Measurements from ENCODE around the gene TMEM119.
"Not testable (repeated sequence)": the region's sequence is repeated elsewhere in the genome, so short reads cannot be mapped to it uniquely, and the experiment has no call there.

Gene TMEM119

DNA sequence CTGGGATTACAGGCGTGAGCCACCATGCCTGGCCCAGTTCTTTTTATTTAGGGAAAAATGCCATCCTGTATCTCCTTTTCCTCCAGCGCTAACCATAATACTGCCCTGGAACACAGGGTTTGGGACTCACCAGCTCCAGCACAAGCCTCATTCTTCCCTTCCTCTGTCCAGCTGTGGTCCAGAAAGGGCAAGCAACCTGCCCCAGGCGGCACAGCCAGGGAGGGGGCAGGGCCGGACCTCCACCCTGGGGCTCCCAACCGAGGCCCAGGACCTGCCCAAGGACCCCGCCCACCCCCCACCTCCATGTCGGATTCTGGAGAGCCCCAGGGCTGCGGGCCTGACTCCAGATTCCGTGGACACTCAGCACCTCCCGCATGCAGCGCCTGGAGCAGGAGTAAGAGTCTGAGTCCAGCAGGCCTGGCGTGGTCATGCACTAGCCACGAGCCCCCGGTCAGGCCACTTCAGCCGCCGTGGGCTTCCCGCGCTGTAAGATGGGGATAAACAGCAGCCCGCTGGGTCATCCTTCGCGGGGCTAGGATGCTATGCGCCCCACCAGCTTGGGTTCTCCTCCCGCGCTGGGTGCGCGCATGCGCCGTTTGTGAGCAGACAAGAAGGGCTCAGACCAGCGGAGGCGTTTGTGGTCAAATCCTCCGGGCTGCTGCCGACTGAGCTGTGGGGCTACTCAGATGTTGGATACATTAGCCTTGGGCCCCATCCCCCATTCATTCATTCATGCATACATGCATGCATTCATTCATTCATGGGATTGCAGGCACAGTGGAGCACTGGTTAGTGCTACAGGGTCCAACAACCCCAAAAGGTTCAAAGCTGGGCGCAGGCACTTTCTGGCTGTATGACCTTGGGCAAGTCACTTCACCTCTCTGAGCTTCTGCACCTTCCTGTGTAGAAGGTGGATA, 16.3 kb downstream of the TMEM119 start:
- no peak for DNase-seq

DNA sequence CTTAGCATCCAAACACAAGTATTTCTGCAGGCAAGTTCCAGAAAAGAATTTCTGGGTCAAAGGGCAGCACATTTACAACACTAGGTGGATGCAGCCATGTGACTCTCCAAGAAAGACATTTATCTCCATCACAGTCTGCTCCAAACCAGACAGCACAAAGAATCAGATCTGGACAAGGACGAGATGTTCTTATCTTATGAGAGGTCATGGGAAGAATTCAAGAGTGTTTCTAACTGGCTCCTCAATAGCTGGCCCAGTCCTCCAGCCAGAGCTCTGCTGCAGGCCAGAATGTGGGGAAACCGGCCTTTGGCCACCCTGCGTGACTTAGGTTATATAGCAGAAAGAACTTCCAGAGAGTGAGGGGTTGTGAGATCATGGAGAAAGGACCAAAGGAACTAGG, 17.4 kb downstream of the TMEM119 start:
- no peak for DNase-seq

DNA sequence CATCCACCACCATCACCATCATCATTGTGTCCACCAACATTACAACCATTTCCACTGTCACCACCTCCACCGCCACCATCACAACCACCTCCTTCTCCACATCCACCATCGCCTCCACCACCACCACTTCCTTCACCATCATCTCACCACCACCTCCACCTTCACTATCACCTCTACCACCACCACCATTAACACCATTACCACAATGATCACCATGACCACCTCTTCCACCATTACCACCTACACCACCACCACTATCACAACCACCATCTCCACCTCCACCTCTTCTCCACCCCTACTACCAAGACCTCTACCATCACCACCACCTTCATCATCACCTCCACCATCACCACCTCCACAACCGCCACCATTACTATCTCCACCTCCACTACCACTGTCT, 19.1 kb downstream of the TMEM119 start:
- DNase-seq = no peak

DNA sequence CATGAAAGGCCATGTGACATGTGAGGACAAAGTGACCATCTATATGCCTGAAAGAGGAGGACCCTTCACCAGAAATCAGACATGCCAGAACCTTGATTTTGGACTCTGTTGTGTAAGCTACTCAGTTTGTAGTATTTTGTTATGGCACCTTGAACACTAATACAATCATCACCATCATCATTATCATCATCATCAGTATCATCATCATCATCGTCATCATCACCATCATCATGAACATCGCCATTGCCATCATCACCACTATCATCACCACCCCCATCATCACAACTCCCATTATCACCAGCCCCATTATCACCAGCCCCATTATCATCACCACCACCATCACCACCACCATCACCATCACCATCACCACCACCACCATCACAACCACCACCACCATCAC, 19.6 kb downstream of the TMEM119 start:
- no peak for DNase-seq

DNA sequence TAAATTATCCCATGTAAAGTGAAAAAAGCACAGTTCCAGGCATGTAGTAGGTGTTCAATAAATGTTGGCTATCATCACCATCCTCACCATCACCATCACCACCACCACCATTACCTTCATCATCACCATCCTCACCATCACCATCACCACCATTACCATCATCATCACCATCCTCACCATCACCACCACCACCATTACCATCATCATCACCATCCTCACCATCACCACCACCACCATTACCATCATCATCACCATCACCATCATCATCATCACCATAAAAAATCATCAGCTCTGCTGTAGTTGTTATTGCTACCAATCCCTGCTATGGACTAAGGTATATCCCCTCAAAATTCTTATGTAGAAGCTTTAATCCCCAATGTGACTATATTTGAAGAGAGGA, 20.4 kb downstream of the TMEM119 start:
- no peak for DNase-seq

DNA sequence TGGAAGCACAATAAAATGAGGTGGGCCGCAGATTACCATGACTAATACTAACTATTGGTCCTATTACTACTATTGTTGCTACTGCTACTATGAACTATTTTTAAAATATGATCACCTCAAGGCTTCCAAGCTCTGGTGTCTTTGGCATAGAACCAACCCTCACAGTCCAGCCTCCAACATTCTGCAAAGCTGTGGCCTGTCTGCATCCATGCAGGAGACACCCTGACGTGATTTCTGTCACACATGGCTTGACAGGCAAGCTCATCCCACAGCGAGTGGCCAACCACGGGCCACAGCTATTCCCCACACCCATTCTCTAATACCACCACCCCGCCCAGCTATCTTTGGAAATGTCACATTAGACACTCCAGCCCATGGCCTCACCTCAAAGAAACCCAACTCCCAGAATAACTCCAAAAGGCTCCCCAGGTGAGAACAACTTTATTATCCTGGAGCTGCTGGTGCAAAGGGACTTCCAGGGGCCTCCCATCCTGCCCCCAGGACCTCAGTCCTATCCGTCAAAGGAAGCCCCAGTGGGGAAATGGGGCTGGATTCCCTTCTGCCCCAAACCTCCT, 21.1 kb downstream of the TMEM119 start:
- no peak for DNase-seq

DNA sequence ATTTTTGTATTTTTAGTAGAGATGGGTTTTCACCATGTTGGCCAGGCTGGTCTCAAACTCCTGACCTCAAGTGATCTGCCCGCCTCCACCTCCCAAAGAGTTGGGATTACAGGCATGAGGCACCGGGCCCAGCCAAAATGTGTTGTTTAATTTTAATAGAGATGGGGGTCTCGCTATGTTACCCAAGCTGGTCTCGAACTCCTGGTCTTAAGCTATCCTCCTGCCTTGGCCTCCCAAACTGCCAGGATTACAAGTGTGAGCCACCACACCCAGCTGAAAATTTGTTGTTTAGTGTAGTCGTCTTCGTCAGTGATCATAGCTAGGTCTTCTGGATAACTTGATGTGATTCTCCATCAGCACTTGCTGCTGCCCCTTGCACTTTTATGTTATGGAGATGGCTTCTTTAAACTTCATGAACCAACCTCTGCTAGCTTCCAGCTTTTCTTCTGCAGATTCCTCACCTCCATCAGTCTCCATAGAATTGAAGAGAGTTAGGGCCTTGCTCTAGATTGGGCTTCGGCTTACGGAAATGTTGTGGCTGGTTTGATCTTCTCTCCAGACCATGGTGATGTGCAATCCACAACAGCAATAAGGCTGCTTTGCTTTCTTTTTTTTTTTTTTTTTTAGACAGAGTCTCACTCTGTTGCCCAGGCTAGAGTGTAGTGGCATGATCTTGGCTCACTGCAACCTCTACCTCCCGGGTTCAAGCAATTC, 22.5 kb downstream of the TMEM119 start:
- DNase-seq = no peak

DNA sequence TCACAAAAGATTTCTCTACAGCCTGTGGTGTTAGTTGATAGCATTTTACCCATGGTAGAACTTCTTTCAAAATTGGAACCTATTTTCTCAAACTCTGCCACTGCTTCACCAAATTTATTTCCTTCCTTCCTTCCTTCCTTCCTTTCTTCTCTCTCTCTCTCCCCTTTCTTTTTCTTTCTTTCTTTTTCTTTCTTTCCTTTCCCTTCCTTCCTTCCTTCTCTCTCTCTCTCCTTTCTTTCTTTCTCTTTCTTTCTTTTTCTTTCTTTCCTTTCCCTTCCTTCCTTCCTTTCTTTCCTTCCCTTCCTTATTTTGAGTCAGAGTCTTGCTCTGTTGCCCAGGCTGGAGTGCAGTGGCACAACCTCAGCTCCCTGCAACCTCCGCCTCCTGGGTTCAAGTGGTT, 23.6 kb downstream of the TMEM119 start:
- DNase-seq = not testable (repeated sequence)

DNA sequence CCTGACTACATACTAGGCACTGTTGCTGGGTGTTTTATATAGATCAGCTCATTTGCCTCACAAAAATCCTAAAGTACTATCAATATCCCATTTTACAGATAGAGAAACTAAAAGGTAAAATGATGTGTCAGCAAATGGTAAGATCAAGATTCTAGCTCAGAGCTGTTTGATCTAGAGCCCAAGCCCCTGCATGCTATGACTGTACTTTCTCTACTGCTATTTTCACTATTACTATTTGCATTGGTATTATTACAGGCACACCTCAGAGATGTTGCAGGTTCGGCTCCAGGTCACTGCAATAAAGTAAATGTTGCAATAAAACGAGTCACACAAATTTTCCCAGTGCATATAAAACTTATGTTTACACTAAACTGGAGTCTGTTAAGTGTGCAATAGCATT, 24.6 kb downstream of the TMEM119 start:
- DNase-seq = no peak

DNA sequence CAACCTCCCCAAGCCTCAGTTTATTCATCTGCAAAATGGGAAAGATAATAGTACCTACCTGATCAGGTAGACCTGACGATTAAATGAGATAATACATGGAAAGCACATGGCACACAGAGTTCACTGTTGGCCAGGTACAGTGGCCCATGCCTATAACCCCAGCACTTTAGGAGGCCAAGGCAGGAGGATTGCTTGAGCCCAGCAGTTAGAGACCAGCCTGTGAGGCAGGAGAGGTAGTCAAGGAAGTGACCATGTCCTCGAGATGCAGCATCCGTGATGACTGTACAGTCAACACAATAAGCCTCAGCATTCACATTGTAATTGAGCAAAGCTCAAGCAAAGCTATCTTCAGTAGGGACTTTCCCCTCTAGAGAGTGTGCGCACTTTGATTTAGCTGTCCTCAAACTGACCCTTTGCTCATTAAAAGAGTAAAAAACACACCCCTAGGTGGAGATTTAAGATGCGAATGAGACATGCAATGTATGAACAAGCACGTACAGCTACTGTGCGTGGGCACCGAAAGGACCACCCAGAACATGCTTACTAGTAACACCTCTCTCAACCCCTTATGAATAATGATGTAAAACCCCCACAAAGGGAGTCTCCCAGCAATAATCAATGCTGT, 25.6 kb downstream of the TMEM119 start:
- DNase-seq = no peak

DNA sequence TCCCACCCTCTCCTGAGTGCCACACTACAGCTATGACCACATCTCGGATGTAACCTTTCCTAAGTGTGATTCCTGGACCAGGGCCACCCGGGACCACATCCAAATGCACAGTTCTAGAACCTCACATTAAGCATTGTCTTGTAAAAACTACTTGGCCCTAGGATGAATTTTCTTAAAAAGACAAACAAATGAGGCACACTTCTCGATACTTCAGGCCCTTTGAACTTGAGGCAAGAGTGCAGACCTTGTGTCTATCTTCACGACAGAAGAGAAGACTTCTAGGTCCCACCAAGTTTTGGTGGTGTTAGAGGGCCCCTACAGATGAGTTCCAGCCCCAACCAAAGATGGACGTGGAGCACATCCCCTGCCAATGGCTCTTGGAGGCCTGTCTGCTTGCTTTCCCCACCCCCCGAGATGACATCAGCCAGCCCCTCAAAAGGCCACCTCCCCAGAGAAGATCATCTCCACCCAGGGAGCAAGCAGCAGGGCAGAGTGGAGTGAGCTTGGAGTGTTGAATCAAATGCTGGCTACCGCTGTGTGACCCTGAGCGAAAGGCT, 26.2 kb downstream of the TMEM119 start:
- DNase-seq = no peak

DNA sequence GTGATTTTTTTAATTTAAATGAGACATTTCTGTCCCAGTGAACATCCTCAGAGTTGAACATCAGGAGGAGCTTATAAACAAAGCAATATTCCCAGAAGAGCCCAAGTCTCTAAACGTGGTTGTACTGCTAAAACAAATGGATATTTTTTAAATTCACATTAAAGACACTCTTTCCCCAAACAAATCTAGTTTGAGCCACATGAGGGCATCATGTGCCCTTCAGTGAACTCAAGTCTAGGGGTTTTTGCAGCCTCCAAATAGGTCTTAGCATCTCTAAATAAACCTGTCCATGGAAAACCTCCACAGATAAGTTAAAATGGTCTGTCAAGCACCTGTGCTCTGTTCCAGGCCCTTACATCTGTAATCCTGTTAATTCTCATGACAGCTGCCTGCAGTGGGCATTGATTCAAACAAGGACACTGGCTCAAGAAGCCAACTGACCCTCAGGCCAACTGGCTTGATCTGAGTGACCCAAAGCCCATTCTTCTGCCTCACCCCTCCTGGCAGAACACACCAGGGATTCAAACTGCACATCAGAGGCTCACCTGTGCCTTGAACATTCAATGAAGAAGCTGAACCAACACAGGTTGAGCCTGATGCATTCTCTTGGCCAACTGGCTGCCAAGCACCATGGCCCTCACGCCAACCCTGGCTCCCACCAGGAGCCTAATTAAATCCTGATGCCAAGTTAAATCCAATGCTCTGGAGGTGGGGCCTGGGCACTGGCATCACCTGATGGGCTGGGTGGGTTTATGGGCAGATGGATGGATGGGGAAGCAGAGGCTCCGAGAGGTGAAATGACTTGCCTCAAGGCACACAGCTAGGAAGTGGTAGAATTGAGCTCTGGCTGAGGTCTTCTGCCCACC, 26.9 kb downstream of the TMEM119 start:
- DNase-seq = no peak

DNA sequence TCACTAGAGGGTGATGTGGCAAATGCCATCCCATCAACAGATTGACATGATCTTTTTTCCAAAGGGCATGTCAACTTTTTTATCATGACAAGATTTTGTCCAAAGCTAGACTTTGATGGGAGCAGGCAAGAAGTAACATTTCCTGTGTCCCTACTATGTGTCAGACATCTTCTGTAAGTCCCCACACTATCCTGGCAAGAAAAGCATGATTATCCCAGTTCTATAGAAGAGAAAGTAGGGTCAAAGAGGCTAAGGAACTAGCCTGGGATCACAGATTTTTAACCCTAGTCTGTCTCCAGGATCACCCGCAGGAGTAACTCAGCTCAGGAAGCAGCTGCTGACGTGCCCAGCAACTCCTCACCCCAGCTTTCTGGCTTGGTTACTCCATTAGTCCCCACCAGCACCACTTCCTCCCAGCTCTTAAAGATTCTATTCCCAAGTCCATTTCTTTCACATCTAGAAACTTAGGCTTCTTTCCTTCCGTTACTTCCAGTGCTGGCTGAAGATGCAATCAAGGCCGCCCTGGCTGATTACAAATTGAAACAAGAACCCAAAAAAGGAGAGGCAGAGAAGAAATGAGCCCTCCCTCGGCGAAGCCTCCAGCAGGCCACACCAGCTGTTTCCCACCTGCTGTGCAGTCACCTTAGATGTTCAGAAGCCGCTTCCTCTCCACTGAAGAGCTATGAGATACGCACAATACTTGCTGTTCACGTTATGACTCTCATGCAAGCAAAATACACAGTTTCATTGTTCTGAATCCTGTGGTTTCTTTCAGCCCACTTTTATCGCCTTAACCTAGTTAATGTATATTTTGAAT, 29.3 kb downstream of the TMEM119 start:
- DNase-seq = no peak

DNA sequence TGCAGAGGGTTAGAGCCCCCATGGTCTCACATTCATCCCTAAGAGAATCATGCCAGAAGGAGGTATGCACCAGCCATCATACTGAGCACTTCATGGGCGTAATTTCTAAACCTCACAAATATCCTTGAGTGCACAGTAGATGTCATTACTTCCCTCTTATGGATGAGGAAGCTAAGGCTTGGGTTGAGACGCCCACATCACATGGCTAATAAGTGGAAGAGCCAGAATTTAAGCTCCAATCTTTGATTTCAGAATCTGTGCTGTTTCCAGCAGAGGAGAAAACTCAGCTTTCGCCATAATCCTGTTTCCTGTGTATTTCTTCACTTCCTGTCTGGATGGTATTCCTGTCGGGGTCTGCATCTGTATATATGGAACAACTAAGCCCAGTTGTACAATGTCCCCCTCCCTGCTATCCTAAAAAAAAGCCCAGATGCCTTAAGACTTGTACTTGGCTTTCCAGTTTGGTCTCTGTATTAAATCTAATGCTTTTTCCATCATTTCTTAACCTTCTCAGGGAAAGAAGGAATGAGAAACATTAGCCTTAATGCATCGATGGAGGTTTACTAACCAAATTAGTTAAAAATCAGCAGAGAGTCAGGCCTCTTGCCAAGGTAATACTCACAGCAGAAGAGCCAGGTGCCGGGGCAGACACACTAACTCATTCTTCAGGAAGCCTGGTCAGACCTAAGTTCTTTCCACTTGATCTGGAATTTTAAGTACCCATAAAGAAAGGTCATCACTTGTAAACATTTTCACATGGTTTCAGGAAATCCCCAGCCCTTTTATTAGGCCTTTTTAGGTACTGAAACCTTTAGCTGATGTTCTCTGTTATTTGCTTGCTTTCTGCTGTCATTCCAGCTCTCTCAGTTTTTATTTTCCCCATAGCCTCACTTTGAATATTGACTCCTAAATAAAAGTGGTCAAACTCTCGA, 30.2 kb downstream of the TMEM119 start:
- no peak for DNase-seq

DNA sequence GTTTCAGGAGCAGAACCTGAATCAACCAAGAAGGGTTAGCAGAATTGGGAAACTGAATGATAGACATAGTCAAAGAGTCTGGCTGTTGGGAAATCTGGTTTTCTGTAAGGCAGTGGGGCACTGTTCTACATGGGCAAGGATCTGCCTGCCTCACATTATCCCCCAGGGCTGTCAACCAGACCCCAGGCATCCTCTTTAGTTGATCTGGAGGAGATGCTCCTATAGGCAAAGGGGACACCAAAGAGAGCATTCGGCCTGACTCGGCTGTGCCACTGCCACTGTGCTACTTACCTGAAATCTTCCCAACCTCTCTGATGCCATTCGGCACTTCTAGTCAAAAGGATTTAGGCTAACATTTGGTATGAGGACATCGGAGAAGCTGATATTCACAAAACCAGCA, 31.4 kb downstream of the TMEM119 start:
- DNase-seq = no peak

DNA sequence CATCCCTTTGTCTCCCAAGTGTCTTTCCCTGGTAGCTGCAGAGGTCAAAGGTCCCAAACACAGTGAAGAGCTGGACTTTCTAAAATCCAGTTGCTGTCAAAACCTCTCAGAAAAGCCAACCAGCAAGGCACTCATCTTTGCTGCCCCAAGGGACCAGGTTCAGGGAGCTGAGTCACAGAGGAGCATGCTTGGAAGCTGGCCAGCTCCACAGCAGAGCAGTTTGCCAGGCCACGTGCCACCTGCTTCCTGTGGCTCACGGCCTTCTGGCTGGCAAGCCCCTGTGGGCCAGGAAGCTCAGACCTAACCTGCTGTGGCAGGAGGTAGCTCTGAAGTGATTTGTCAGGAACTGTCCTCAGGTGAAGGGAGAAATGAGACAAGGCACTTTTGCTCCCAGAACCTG, 31.9 kb downstream of the TMEM119 start:
- no peak for DNase-seq

DNA sequence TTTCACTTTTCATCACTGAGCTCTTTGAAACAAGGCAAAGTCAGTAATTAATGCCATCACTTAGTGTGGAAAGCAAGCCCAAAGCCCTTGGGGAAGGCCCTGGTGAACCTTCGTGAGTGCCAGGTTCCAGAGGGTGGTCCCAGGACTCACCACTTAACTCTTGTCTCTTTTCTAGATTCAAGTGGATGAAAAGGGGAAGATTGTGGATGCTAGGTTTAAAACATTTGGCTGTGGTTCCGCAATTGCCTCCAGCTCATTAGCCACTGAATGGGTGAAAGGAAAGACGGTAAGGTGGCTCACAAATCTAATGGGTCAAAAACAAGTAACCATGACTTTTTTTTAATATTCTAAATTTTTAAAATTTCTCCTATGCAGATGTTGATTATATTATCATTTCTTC, 32.7 kb downstream of the TMEM119 start:
- no peak for DNase-seq

DNA sequence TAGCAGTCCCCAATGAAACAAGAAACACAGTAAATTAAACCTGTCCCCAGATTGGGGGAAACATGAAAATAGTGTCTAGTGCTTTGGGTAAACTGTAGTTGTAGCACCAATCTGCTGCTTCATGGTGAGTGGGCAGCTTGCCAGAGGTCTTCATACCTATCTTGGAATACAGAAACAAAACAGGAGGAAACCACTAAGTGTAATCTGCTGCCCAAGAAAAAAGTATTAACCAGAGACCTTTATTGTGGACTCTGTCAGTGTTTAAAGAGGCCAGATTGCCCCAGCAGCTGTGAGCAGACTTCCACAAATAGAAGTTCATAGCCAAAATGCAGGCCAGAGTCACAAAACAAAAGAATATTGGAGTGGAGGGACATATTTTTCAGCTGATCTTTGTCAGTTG, 33.2 kb downstream of the TMEM119 start:
- no peak for DNase-seq

DNA sequence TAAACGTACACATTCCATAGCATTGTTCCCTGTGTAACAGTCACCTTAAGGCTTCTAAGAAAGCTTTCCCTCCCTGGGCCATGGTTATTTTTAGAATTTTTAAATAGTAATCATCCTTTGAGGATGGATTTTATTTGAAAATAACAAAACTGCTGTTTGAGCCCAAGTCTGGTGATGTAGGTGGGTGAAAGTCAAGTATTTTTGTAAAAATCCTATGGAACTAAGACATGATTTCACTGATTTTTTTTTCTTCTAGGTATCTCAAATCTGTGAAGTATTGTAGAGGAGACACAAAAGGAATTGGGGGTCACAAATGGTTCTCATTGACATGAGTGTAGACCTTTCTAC, 34.1 kb downstream of the TMEM119 start:
- no peak for DNase-seq

DNA sequence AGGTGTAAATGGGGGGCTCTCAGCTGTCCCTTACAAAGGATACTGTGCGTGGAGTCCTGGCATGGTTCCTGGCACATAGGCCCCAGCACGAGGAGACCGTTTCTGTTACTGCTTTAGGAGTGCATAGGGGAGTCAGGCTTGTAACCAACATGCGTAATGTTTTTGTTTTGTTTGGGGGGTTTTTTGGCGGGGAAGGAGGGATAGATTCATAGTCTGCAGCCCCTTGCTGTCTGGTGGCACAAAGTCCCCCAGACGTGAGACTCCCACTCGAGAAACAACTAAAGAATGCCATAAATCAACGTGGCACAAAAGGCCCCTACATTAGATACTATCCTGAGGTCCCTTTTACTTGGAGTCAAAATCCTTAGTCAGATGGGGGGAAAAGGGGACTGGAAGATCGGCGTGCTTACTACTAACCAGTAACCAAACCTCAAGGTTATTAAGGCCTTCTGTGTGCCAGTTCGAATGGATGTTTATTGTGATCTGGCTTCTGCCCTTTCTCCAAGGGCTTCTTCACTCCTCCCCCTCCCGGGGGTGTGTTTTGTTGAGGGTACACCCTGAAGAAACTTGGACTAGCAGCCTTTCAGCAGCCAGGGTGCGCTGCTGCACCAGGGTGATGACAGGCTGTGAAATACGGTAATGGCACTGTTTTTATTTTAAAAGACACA, 34.6 kb downstream of the TMEM119 start:
- DNase-seq = peak; percentile 69

All from 8988T (cell line).